SU-DHL-6 (cell line): Measurements from ENCODE around the gene PTPN5.
"Not testable (repeated sequence)": the region's sequence is repeated elsewhere in the genome, so short reads cannot be mapped to it uniquely, and the experiment has no call there.

ENCODE experiments used
- EZH2phosphoT487 ChIP-seq: fragments of 200-600 bp; sonication (generic), shearing (Covaris generic); conservative IDR thresholded peaks from 2 replicates; pipeline ENCODE4 v1.6.1; 2018; ENCODE audit warnings: mild to moderate bottlenecking, antibody characterized with exemption, low read length, moderate library complexity, mixed read lengths
- TF ChIP-seq, protein P1 (sequence below): fragments of 200-600 bp; sonication (generic); IDR thresholded peaks from one replicate; pipeline ENCODE4 v1.5.1; 2017; ENCODE audit warnings: antibody characterized with exemption, mild to moderate bottlenecking, low read length, moderate library complexity; ENCODE audit not compliant: insufficient read depth, poor library complexity, severe bottlenecking

DNA sequence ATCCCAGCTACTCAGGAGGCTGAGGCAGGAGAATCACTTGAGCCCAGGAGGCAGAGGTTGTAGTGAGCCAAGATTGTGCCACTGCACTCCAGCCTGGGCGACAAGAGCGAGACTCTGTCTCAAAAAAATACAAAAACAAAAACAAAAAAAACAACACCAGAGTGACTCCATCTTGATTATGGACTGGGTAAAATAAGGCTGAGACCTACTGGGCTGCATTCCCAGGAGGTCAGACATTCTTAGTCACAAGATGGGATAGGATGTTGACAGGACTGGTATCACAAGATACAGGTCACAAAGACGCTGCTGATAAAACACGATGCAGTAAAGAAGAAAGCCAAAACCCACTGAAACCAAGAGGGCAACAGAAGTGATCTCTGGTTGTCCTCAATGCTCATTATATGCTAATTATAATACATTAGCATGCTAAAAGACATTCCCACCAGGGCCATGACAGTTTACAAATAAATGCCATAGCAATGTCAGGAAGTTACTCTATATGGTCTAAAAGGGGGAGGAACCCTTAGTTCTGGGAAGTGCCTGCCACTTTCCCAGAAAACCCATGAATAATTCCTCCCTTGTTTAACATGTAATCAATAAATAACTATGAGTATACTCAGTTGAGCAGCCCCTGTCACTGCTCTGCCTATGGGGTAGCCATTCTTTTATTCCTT lies 100.0 kb downstream of the PTPN5 start:
- TF ChIP-seq, protein P1, sequence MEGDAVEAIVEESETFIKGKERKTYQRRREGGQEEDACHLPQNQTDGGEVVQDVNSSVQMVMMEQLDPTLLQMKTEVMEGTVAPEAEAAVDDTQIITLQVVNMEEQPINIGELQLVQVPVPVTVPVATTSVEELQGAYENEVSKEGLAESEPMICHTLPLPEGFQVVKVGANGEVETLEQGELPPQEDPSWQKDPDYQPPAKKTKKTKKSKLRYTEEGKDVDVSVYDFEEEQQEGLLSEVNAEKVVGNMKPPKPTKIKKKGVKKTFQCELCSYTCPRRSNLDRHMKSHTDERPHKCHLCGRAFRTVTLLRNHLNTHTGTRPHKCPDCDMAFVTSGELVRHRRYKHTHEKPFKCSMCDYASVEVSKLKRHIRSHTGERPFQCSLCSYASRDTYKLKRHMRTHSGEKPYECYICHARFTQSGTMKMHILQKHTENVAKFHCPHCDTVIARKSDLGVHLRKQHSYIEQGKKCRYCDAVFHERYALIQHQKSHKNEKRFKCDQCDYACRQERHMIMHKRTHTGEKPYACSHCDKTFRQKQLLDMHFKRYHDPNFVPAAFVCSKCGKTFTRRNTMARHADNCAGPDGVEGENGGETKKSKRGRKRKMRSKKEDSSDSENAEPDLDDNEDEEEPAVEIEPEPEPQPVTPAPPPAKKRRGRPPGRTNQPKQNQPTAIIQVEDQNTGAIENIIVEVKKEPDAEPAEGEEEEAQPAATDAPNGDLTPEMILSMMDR = not testable (repeated sequence)
- not testable (repeated sequence) for TF ChIP-seq EZH2phosphoT487
